GM23338 (cell line): ENCODE data around the gene ITPRIP. TPM values are rescaled to one million over a fixed set of nuclear protein-coding genes. Genes with fewer than 3 reads are reported as not detected.

Experiments used
- ATAC-seq: fragments of 200-7000 bp; cut with Tn5 transposase; 3 replicates; pipeline ENCODE4 v1.9.1; 2020
- DNase-seq: peaks from one replicate; pipeline ENCODE4 v3.0.0-alpha.2; 2015; ENCODE audit warnings: low spot score
- H2AFZ ChIP-seq: fragments of 200-600 bp; sonication (generic); 2 replicates; pipeline ENCODE4 v1.8.0; 2016; ENCODE audit warnings: antibody characterized with exemption, mild to moderate bottlenecking, moderate library complexity
- H3F3A ChIP-seq: fragments of 200-600 bp; sonication (generic); replicated peaks from 2 replicates; pipeline ENCODE4 v1.8.0; 2017; ENCODE audit warnings: antibody characterized with exemption, mixed run types, low read depth
- H3K27ac ChIP-seq: fragments of 200-600 bp; sonication (generic); 2 replicates; pipeline ENCODE4 v1.6.1; 2016; ENCODE audit warnings: low read depth
- H3K27me3 ChIP-seq: fragments of 200-600 bp; sonication (generic); 2 replicates; pipeline ENCODE4 v1.8.0; 2016; ENCODE audit warnings: mild to moderate bottlenecking, mixed run types, moderate library complexity; ENCODE audit not compliant: insufficient read depth
- H3K36me3 ChIP-seq: fragments of 200-600 bp; sonication (generic); 2 replicates; pipeline ENCODE4 v1.8.0; 2016; ENCODE audit warnings: mild to moderate bottlenecking; ENCODE audit not compliant: insufficient read depth
- H3K4me1 ChIP-seq: fragments of 200-600 bp; sonication (generic); 2 replicates; pipeline ENCODE4 v1.8.0; 2016; ENCODE audit warnings: mild to moderate bottlenecking, moderate library complexity; ENCODE audit not compliant: insufficient read depth
- H3K4me2 ChIP-seq: fragments of 200-600 bp; sonication (generic); 2 replicates; pipeline ENCODE4 v1.7.1; 2017; ENCODE audit warnings: mixed run types
- H3K4me3 ChIP-seq: fragments of 200-600 bp; sonication (generic); 2 replicates; pipeline ENCODE4 v1.6.1; 2016; ENCODE audit warnings: mixed run types
- H3K79me2 ChIP-seq: fragments of 200-600 bp; sonication (generic); replicated peaks from 2 replicates; pipeline ENCODE4 v1.8.0; 2017; ENCODE audit warnings: mild to moderate bottlenecking; ENCODE audit not compliant: insufficient read depth
- H3K9me2 ChIP-seq: fragments of 200-600 bp; sonication (generic); 2 replicates; pipeline ENCODE4 v1.8.0; 2017; ENCODE audit not compliant: insufficient read depth
- H4K20me1 ChIP-seq: fragments of 200-600 bp; sonication (generic); replicated peaks from 2 replicates; pipeline ENCODE4 v1.8.0; 2017; ENCODE audit warnings: mild to moderate bottlenecking; ENCODE audit not compliant: insufficient read depth
- H3K27ac Mint-ChIP-seq: 2 replicates; pipeline ENCODE4 v1.8.0; 2020; ENCODE audit warnings: inconsistent platforms, mild to moderate bottlenecking, moderate library complexity, mixed read lengths
- H3K27me3 Mint-ChIP-seq: 3 replicates; pipeline ENCODE4 v1.8.0; 2022; ENCODE audit warnings: low read depth, mild to moderate bottlenecking, moderate library complexity, mixed read lengths, inconsistent platforms; ENCODE audit not compliant: insufficient read depth, poor library complexity
- H3K36me3 Mint-ChIP-seq: 3 replicates; pipeline ENCODE4 v1.8.0; 2021; ENCODE audit warnings: low read depth, mild to moderate bottlenecking, inconsistent platforms, moderate library complexity, mixed read lengths
- H3K4me1 Mint-ChIP-seq: 3 replicates; pipeline ENCODE4 v1.8.0; 2020; ENCODE audit warnings: mild to moderate bottlenecking, inconsistent platforms, mixed read lengths
- H3K4me3 Mint-ChIP-seq: 3 replicates; pipeline ENCODE4 v1.8.0; 2021; ENCODE audit warnings: moderate library complexity, mild to moderate bottlenecking, inconsistent platforms, mixed read lengths
- H3K9me3 Mint-ChIP-seq: 3 replicates; pipeline ENCODE4 v1.8.0; 2020; ENCODE audit warnings: moderate library complexity, mild to moderate bottlenecking, inconsistent platforms, mixed read lengths
- CREB1 ChIP-seq: fragments of 250-450 bp; sonication (Bioruptor Pico); IDR thresholded peaks from 2 replicates; pipeline ENCODE4 v1.5.0; 2020; ENCODE audit warnings: low read depth, mild to moderate bottlenecking, moderate library complexity
- CTCF ChIP-seq, 2 experiments: fragments of 200-600 bp in 1 of 2; sonication (generic) in 1 of 2; conservative IDR thresholded peaks; 2 replicates each; pipeline versions ENCODE4 v1.5.1 to v1.6.1; 2016 to 2017; ENCODE audit warnings: antibody characterized with exemption in 2 of 2, low read depth in 2 of 2, mild to moderate bottlenecking in 2 of 2, moderate library complexity in 1 of 2
- ETS1 ChIP-seq: IDR thresholded peaks from 2 replicates; pipeline ENCODE4 v1.6.1; 2016; ENCODE audit warnings: antibody characterized with exemption
- EZH2 ChIP-seq: fragments of 200-600 bp; sonication (generic); IDR thresholded peaks from one replicate; pipeline ENCODE4 v1.8.0; 2017; ENCODE audit warnings: antibody characterized with exemption, mild to moderate bottlenecking, low read depth; ENCODE audit not compliant: unreplicated experiment
- EZH2phosphoT487 ChIP-seq: fragments of 200-600 bp; sonication (generic); IDR thresholded peaks from one replicate; pipeline ENCODE4 v1.8.1; 2018; ENCODE audit warnings: antibody characterized with exemption; ENCODE audit not compliant: unreplicated experiment
- JUNB ChIP-seq: IDR thresholded peaks from one replicate; pipeline ENCODE4 v1.6.1; 2016; ENCODE audit warnings: antibody characterized with exemption; ENCODE audit not compliant: unreplicated experiment
- NANOG ChIP-seq: IDR thresholded peaks from 2 replicates; pipeline ENCODE4 v1.6.1; 2016; ENCODE audit warnings: antibody characterized with exemption, borderline replicate concordance
- POLR2AphosphoS5 ChIP-seq: IDR thresholded peaks from 2 replicates; pipeline ENCODE4 v1.6.1; 2016; ENCODE audit warnings: antibody characterized with exemption, low read depth
- REST ChIP-seq: IDR thresholded peaks from one replicate; pipeline ENCODE4 v1.6.1; 2018; ENCODE audit warnings: antibody characterized with exemption; ENCODE audit not compliant: unreplicated experiment
- STAT1 ChIP-seq: IDR thresholded peaks from one replicate; pipeline ENCODE4 v1.6.1; 2016; ENCODE audit warnings: antibody characterized with exemption; ENCODE audit not compliant: unreplicated experiment
- ZNF114 ChIP-seq: fragments of 250-450 bp; sonication (Bioruptor Pico); IDR thresholded peaks from 2 replicates; pipeline ENCODE4 v1.5.0; 2020; ENCODE audit warnings: mild to moderate bottlenecking, moderate library complexity
- ZNF331 ChIP-seq: fragments of 250-450 bp; sonication (Bioruptor Pico); IDR thresholded peaks from 2 replicates; pipeline ENCODE4 v1.5.0; 2020; ENCODE audit warnings: low read depth, mild to moderate bottlenecking, moderate library complexity
- polyA plus RNA-seq: library from polyadenylated mRNA; unstranded; fragments of >200 nt; fragmentation: Nextera tagmentation; extraction: Ambion mirVana; gene quantifications from 2 replicates; pipeline ENCODE4 v1.2.1, GENCODE V29; 2016
- total RNA-seq: library from RNA; depleted of rRNA; stranded (reverse); fragments of >200 nt; shearing (Covaris generic); gene quantifications from 2 replicates; pipeline ENCODE4 v1.2.3, GENCODE V29; 2014
- TF ChIP-seq, protein P1 (sequence below): fragments of 250-450 bp; sonication (Bioruptor Pico); IDR thresholded peaks from 2 replicates; pipeline ENCODE4 v1.5.0; 2020; ENCODE audit warnings: mild to moderate bottlenecking, moderate library complexity

Gene ITPRIP
- total and polyA plus RNA-seq, 2 experiments from 2014 or later = 6.9 to 15.2 TPM

GRCh38 chr10:104286939-104287338 is 51.3 kb downstream of the ITPRIP start:
- Histone ChIP-seq H3K27me3 (no peaks in the 10 kb centered on the region), H3K27ac (no peak overlapping the region), H3K36me3 (no peaks in the 10 kb centered on the region), H3K4me2 (no peak overlapping the region), H4K20me1 (no peaks in the 10 kb centered on the region; the same call in 1 of the 2 replicates), H3K79me2 (no peaks in the 10 kb centered on the region; the same call in 1 of the 2 replicates), H3F3A (0 out of 2 replicates have a peak, but pooled peaks cover 3% of the 10 kb centered on the region), H3K4me3 (no peak overlapping the region), H3K4me1 (peaks cover 7% of the 10 kb centered on the region), H2AFZ (no peak overlapping the region), H3K9me2 (no peaks in the 10 kb centered on the region)
- Mint-ChIP-seq H3K27ac (no peak overlapping the region), H3K9me3 (no peaks in the 10 kb centered on the region), H3K4me1 (peaks cover 11% of the 10 kb centered on the region; the same call in 2 of the 3 replicates), H3K36me3 (peaks cover 3% of the 10 kb centered on the region; the same call in 2 of the 3 replicates), H3K27me3 (no peaks in the 10 kb centered on the region), H3K4me3 (no peak overlapping the region)
- ATAC-seq = no peak
- no peak for DNase-seq
- no peak for TF ChIP-seq REST
- TF ChIP-seq POLR2AphosphoS5 = no peak
- TF ChIP-seq JUNB = no peak
- no peak for TF ChIP-seq ZNF331 (CRISPR knock-in tag)
- no peak for TF ChIP-seq EZH2
- no peak for TF ChIP-seq CREB1 (CRISPR knock-in tag)
- TF ChIP-seq, protein P1, sequence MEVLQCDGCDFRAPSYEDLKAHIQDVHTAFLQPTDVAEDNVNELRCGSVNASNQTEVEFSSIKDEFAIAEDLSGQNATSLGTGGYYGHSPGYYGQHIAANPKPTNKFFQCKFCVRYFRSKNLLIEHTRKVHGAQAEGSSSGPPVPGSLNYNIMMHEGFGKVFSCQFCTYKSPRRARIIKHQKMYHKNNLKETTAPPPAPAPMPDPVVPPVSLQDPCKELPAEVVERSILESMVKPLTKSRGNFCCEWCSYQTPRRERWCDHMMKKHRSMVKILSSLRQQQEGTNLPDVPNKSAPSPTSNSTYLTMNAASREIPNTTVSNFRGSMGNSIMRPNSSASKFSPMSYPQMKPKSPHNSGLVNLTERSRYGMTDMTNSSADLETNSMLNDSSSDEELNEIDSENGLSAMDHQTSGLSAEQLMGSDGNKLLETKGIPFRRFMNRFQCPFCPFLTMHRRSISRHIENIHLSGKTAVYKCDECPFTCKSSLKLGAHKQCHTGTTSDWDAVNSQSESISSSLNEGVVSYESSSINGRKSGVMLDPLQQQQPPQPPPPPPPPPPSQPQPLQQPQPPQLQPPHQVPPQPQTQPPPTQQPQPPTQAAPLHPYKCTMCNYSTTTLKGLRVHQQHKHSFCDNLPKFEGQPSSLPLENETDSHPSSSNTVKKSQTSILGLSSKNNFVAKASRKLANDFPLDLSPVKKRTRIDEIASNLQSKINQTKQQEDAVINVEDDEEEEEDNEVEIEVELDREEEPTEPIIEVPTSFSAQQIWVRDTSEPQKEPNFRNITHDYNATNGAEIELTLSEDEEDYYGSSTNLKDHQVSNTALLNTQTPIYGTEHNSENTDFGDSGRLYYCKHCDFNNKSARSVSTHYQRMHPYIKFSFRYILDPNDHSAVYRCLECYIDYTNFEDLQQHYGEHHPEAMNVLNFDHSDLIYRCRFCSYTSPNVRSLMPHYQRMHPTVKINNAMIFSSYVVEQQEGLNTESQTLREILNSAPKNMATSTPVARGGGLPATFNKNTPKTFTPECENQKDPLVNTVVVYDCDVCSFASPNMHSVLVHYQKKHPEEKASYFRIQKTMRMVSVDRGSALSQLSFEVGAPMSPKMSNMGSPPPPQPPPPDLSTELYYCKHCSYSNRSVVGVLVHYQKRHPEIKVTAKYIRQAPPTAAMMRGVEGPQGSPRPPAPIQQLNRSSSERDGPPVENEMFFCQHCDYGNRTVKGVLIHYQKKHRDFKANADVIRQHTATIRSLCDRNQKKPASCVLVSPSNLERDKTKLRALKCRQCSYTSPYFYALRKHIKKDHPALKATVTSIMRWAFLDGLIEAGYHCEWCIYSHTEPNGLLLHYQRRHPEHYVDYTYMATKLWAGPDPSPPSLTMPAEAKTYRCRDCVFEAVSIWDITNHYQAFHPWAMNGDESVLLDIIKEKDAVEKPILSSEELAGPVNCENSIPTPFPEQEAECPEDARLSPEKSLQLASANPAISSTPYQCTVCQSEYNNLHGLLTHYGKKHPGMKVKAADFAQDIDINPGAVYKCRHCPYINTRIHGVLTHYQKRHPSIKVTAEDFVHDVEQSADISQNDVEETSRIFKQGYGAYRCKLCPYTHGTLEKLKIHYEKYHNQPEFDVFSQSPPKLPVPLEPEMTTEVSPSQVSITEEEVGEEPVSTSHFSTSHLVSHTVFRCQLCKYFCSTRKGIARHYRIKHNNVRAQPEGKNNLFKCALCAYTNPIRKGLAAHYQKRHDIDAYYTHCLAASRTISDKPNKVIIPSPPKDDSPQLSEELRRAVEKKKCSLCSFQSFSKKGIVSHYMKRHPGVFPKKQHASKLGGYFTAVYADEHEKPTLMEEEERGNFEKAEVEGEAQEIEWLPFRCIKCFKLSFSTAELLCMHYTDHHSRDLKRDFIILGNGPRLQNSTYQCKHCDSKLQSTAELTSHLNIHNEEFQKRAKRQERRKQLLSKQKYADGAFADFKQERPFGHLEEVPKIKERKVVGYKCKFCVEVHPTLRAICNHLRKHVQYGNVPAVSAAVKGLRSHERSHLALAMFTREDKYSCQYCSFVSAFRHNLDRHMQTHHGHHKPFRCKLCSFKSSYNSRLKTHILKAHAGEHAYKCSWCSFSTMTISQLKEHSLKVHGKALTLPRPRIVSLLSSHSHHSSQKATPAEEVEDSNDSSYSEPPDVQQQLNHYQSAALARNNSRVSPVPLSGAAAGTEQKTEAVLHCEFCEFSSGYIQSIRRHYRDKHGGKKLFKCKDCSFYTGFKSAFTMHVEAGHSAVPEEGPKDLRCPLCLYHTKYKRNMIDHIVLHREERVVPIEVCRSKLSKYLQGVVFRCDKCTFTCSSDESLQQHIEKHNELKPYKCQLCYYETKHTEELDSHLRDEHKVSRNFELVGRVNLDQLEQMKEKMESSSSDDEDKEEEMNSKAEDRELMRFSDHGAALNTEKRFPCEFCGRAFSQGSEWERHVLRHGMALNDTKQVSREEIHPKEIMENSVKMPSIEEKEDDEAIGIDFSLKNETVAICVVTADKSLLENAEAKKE = no peak
- TF ChIP-seq ETS1 = no peak
- no peak for TF ChIP-seq STAT1
- no peak for TF ChIP-seq ZNF114 (CRISPR knock-in tag)
- no peak for TF ChIP-seq CTCF (conservative IDR thresholded peaks at IDR 0.05; ENCODE audit: low read depth in 2 of 2)
- TF ChIP-seq EZH2phosphoT487 = no peak
- TF ChIP-seq NANOG = no peak
